Right hindlimb (tissue), 1 donor: ENCODE measurements around the gene AP2B1.
"Not testable (repeated sequence)": the region's sequence is repeated elsewhere in the genome, so short reads cannot be mapped to it uniquely, and the experiment has no call there.

ENCODE experiments used
- DNase-seq: peaks from one replicate; pipeline ENCODE4 v3.0.0-alpha.2; 2018

The AP2B1 gene

DNA sequence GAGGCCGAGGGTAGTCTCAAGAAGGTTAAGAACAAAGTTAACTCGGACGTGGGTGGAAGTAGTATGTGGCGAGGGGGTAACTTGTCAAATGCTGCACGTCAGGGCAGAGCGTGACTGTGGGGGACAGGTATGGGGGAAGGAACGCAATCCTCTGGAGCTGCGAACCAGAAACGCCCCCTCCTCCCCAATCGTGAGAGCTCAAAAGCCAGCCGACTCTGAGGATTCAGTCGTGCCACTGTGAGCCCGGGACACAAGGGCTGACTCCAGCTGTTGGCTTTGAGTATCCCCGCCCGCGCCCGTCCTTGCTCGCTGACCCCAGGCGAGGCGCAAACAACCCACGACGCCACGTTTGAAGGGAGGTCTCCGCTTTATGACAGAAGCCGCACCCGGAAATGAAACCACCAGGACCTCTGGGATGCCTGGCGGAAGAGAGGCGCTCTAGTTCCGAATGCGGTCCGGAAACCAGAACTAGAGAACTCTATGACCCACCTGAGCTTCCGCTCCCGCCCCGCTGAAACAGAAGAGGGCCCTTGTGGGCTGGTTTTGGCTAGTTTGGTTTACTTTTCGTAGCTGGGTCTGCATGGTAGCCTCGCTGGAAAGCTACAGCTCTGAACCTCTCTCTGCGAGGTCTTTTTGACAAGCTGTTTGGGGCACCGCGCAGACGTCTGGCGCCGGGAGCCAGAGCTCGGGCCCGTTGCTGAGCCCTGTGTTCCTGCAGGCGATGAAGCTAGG lies 8.8 kb upstream of the AP2B1 start, which contains the start of gene PEX12:
TSS of gene PEX12 (minus strand) at position 375 of the 732 bp plus-strand sequence. CDS start 550 bp downstream, outside the sequence.
- peak; percentile 95 for DNase-seq

DNA sequence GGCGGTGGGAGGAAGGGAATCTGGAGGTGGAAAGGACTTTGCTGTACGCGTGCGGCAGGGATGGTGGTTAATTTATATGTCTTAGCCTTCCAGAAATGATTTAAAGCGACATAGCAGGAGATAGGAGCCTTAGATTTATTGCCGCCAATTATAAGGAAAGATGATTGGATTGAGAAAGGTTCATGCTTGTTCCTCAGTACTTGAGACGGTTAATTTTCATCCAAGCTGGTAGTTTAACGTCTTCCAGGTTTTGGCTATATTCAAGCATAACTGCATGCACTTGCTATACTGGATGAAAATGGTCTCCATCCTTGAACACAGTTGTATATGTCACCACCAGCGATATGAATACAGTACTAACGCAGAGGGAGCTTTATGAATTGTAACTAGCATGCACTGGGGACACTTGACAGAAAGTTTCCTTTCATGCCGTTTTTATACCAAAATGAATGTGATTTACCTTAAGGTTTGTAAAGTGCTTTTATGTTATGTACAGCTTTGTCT lies 8.1 kb upstream of the AP2B1 start:
- no peak for DNase-seq

DNA sequence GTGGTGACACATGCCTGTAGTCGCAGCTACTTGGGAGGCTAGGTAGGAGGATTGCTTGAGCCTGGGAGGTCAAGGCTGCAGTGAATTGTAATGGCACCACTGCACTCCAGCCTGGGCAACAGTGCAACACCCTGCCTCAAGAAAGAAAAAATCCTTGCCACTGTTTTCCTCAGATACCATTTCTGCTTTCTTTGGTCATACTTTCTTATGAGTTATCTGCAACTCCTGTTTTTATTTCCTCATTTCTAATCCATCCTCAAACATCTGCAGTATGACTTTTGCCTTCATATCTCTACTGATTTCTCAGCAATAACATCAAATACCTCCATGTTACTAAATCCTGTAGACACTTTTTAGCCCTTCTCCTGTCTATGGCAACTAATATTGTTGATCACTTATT lies 3.1 kb upstream of the AP2B1 start:
- DNase-seq: no peak

DNA sequence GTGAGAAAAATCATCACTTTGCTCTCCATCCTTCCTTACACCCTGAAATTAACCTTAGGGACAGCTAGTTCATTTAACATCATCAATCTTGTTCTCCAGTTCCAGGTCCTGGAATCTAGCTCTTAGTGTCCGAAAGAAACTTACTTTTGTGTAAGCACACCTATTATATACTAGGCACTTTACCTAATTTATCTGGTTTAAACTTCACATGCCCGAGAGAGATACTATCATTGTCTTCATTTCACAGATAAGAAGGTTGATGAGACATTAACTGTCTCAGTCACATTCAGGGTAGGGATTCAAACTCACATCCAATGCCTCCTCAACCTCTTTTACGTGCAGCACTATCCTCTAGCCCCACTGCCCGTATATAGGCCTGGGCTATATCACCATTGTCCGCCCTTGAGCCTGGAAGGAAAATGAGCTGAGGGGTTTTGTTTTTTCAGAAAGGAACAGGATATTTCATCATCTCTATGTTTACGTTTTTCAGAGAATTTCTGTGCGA lies 501 bp upstream of the AP2B1 start:
- no peak for DNase-seq

DNA sequence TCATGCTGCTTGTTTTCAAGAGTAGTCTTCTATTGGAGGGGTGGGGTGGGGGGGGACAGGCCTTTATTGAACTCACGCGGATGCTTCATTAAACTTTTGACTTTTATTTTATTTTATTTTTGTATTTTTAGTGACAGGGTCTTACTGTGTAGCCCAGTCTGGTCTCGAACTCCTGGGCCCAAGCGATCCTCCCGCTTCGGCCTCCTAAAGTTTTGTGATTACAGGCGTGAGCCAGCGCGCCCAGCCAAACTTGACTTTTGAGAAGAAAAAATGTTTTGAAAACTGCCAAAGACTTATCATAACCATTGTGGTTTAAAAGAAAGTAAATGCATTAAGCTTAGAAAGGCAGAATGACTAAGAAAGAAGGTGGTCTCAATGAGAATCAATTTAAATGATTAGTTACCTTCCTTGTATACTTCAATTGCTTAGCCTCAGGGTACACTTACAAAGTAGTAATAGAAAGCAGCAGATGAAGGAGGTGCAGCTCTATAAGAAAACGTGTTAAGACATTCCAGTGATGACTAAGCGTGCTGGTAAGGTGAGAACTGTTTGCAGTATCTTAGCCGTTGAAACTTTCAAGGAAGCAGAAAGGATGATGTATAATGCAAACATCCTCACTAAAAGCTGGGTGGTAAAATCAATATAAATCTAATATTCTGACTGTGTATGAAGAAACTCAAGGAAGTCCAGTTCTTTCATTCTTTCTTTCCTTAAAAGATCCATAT lies 1.2 kb downstream of the AP2B1 start:
- no peak for DNase-seq

DNA sequence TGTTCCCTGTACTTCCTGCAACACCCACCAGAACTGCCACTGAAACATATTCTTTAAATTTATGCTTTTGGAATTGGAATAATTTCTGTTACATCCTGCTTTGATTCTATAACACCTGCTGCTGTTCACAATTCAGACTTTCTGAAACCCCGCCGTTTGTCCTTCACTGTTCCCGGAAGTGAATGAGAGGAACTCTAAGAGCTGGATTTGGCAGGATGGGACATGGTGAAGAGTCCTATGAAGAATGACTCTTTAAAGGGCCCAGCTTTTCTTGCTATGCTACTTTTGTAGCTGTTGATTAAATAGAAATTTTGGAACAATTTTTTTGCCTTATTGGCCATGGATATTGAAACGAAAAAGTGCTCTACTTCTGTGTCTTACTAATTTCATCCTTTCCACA lies 8.9 kb downstream of the AP2B1 start:
- no peak for DNase-seq

DNA sequence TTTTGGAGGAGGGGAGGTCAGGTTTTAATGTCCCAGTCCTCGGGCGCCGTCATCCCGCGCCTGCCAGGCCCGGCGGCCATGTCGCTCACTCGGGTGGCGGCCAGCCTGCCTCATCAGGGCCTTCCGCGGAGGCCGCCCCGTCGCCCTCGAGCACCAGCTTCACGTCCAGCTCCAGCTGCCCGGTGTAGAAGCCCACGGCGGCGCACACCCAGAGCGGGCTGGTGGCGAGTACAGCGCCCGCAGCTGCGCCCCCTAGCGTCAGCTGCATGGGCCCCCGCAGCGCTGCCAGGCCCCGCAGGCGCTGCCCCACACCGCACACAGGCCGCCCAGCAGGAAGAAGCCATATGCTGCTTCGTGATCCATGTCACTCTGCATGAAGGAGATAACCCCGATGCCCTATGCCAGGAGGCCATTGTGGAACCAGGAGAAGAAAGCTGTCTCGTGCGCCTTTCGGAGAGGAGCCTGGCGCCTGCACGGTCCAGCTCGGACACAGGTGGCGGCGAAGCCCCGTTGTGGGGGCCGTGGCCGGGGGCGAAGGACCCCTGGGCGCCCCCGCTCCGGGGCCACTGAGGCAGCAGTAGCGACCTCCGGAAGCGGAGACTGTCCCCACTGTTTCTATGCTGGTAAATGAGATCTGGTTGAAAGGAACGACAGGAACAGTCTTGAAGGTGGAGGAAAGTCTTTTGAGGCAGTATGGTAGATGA lies 9.6 kb downstream of the AP2B1 start:
- DNase-seq: no peak

DNA sequence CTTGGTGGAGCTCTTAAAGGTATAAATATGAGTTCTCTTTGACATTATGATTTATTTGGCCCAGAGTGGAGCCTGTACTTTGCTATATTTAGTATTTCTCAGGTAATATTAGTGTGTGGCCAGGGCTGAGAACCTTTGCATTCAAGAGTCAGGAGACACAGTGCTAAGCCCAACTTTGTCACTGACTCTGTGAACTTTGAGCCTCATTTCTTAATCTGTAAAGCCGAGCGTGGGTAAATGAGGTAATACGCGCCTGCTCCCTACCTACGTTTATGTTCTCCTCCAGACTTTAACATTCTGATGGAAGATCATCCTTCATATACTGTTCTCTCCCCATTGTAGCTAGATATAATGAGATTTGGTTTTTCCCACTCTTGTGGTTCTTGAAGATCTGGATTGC lies 10.5 kb downstream of the AP2B1 start:
- DNase-seq: no peak

DNA sequence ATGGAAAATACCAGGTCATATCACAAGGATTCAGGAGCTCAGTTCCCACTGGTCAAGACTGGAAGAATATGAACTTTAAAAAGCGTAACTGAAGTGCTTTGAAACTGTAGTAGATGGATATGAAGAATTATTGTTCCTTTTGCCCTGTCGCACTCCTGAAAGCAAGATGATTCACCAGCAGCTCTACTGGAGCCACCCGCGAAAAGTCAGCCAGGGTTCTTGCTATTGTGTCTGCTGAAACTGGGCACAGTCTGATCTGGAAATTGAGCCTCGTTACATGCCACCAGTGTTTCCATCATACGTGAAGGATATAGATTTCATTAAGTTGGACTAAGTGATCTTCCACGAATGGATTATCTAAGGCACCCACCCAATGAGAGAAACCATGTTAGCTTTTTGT lies 16.6 kb downstream of the AP2B1 start:
- DNase-seq: no peak

DNA sequence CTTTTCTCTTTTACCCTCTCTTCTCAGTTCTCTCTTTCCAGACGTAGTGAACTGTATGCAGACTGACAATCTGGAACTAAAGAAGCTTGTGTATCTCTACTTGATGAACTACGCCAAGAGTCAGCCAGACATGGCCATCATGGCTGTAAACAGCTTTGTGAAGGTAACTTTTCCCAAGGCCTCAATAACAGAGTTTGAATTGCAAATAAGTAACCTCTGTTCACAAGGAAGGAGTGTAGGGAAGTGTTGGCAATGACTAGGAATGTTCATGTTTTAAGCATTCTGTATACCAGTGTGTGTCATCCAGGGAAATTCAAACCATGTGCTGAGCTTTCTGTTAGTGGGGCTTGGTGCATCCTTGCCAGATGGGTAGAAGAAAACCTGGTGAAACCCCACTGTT lies 18.6 kb downstream of the AP2B1 start:
- DNase-seq: no peak

DNA sequence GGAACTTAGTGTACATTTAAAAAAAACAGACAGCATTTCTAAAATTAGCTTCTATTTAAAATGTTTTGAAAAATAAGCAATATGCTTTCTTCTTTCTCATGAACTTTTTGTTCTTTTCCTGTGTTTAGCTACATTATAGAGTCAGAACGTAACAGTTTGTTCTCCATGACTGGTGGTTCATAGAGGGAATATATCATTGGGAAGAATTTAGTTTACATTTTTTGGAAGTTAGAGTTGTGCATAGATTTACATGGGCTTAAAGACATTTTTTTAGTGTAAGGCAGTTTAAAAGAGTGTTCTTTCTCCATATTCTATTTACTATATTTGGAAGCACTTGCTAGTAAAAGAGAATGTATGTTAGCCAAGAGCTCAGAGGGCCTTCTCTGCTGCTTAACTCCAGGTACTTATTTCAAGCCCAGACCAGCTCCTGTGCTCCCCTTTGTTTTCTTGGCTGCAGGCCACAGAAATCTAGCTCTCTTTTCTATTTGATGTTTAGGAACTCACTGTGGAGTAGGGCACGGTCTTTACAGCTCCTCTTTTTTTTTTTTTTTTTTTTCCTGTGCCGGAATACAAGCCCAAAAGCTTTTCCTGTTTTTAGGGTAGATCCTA lies 20.2 kb downstream of the AP2B1 start:
- no peak for DNase-seq

DNA sequence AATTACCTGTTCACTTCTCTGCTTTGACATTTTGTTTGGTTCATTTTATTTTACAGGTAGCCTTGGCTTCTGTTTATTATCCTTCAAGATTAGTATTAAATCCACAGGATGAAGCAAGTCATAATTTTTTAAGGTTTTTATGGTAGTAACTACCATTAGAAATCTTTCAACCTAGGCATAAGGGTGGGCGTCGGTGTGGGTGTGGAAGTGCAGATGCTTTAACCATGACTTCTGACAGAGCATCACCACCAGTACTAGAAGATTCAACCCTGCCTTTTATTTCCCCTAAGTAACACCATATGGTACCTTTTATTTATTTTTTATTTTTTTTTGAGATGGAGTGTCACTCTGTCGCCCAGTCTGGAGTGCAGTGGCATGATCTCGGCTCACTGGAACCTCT lies 22.7 kb downstream of the AP2B1 start:
- no peak for DNase-seq

DNA sequence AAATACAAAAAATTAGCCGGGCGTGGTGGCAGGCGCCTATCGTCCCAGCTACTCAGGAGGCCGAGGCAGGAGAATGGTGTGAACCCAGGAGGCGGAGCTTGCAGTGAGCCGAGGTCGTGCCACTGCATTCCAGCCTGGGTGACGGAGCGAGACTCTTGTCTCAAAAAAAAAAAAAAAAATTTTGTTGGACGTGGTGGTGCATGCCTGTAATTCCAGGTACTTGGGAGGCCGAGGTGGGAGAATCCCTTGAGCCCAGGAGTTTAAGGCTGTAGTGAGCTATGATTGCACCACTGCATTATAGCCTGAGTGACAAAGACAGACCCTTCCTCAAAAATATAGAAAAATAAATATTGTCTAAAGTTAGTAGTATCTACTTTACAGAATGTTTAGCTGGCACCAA lies 23.6 kb downstream of the AP2B1 start:
- DNase-seq: not testable (repeated sequence)

DNA sequence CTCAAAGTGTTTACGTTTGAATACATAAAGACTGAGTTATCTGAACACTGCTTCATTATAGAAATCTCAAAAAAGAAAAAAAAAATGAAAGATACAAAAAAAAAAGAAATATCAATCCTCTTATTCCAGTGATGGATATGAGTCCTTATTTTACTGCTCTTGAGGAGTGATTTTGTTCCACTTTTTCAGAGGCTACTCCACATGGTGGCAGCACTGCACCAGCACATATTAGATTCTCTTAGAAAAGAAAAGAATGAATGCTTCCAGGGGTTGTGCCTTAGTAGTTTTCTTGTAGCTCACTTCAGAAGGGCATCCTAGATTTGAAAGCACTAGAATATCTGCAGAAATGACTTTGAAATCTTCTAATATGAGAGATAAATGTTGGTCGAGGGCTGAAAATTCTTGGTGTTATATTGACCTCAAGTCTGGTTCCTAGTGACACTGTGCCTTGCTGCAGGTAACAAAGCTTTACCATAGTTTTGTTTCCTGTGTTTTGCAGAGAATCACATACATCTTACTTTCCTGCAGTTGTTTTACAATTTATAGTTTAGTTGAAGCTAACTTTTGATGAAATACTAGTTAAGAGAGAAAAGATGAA lies 25.9 kb downstream of the AP2B1 start:
- DNase-seq: peak; percentile 36

DNA sequence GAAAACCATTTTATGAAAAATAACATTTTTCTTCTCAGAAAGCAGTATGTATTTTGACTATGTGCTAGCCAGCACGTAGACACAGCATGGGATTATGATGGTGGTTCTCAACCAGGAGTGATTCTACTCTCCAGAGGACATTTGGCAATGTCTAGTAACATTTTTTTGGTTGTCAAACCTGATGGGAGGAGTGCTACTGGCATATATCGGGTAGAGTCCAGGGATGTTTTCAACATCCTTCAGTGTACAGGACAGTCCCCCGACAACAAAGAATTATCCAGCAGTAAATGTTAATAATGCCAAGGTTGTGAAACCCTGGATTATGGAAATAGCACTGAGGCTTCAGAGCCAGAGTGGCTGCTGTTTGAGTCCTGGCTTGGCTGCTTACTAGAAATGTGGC lies 27.7 kb downstream of the AP2B1 start:
- DNase-seq: no peak

DNA sequence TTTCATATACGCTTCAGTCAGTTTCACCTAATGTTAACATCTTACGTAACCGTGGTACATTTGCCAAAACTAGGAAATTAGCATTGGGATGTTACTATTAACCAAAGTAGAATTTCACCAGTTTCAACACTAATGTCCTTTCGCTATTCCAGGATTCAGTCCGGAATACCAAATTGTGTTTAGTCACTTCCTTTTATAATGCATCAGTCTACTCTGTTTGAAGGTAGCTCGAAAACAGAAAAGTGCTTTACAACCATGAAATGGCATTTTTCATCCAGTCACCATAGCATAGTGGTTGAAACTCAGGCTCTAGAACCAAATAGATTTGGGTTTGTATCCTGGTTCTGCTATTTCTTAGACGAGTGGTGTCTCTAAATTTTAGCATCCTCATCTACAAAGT lies 29.4 kb downstream of the AP2B1 start:
- no peak for DNase-seq

DNA sequence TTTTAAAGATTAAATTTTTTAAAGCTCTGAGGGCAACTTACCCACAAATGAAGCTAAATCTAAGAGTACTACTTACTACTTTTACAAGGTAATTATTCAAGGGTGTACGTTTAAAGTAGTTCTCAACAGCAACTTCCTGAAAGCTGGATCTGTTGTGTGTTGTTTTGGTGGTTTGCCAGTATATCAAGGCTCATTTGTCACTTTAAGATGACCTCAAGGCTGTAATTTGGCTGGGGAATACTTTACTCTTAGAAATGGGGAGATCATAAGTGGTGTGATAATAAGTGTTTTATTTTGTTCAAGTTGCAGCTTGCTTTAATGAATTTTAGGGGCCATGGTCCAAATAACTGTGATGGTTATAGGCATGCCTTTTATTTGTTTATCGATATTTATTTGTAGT lies 30.4 kb downstream of the AP2B1 start:
- no peak for DNase-seq

DNA sequence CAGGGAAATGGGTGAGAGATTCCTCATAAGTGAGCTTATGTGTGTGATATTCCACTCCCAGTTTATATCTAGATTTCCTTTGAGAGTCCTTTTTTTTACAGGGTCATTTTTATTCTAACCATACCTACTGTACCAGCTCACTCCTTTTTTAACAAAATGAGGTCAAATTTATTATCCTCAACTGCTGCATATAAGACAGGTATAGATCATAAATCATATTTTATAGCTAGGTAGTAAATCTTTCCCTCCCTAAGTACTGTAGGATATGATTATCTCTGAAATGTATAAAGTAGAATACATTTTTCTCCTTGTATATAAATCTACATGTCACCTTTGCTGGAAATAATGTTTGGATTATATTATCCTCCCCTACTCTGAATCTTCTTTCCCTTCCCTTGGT lies 31.5 kb downstream of the AP2B1 start:
- DNase-seq: no peak

DNA sequence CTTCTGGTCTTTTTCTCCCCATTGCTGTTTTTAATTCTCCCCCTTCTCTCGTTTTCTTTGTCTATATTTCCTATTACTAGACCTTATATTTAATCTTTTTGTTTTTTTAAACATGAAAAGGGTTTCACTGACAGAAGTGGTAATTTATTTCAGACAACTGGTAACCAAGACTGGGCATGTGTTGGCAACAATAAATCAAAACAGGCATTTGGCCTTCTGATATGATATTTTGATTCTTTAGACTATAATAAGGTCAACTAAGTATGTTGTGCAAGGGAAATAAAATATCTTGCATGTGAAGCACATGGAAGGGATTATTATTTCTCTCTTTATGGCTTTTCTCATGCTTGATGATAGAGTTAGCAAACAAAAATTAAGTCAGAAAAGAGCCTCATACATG lies 34.6 kb downstream of the AP2B1 start:
- DNase-seq: no peak

DNA sequence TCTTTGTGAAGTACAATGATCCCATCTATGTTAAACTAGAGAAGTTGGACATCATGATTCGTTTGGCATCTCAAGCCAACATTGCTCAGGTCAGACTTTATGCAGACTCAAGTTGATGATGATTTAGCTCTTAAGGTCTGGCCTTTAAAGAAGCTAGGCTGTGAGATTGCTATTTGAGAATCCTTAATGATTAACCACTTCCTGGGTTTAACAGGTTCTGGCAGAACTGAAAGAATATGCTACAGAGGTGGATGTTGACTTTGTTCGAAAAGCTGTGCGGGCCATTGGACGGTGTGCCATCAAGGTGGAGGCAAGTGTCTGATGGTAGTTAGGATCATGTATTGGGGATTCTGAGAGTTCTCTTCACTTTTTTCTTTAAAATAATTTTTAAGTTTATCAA lies 40.3 kb downstream of the AP2B1 start:
- no peak for DNase-seq

DNA sequence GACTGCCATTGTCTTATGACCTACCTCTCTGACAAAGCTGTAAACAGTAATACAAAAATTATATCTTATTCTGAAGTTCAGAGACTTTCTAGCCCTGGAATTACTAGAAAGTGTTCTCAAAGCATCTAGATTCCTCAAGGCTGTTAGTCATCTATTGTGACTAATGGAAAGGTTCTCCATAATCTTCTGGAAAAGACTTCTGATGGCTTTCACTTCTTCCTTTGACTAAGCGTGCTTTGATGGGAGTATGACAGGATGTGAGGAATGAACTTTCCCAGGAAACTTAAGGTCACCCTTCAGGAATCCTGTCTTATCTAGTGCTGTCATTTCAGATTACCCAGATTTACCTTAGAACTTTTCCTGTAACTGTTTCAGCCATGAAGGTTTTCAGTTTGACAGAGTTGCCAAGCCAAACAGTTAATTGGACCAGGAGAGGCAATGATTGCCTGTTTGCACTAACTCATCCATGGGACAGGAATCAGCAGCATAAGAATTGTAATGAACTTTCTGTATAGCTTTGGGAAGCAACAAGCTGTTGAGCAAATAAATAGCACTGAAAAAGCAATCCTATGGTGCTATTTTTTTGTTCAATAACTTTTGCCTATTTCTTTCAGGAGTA lies 43.5 kb downstream of the AP2B1 start:
- DNase-seq: no peak

DNA sequence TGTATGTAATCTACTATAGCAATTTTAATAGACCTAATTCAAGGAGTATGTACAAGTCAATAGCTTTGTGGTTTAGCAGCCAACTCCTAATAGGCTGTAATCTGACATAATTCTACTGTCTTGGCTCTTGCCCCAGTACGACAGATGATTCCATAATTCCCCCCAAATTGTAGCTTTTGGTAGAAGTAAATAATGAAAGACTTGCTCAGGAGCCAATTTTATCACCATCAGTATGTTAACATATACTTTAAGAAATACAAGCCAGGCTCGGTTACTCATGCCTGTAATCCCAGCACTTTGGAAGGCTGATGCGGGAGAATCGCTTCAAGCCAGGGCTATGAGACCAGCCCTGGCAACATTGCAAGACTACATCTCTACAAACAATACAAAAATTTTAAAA lies 53.9 kb downstream of the AP2B1 start:
- DNase-seq: no peak
